Upper lobe of left lung (tissue), 6 donors: ENCODE results near the gene ZNF800. TPM values are rescaled to one million over a fixed set of nuclear protein-coding genes. Genes with fewer than 3 reads are reported as not detected.

Experiments used
- ATAC-seq, 2 donors: fragments of 200-7000 bp; cut with Tn5 transposase; one replicate each; pipeline ENCODE4 v1.9.1; 2022; ENCODE audit warnings: mild to moderate bottlenecking in 2 of 2, moderate library complexity in 2 of 2; ENCODE audit not compliant: low FRiP score in 2 of 2
- DNase-seq, 2 donors: peaks; one replicate each; pipeline ENCODE4 v3.0.0-alpha.2; 2019 to 2020
- H3K27ac ChIP-seq, 4 donors: fragments of 200-600 bp; sonication (generic); one replicate each; pipeline ENCODE4 v1.5.1; 2016 to 2019
- H3K27me3 ChIP-seq, 4 donors: fragments of 200-600 bp; sonication (generic); one replicate each; pipeline ENCODE4 v1.5.1; 2017 to 2019
- H3K36me3 ChIP-seq, 4 donors: fragments of 200-600 bp; sonication (generic); one replicate each; pipeline ENCODE4 v1.5.1; 2016 to 2019
- H3K4me1 ChIP-seq, 4 donors: fragments of 200-600 bp; sonication (generic); one replicate each; pipeline ENCODE4 v1.5.1; 2018 to 2019
- H3K4me3 ChIP-seq, 4 donors: fragments of 200-600 bp; sonication (generic); one replicate each; pipeline ENCODE4 v1.5.1; 2017 to 2019; ENCODE audit warnings: mild to moderate bottlenecking in 2 of 4, moderate library complexity in 1 of 4
- H3K9me3 ChIP-seq, 4 donors: fragments of 200-600 bp; sonication (generic); one replicate each; pipeline ENCODE4 v1.5.1; 2018 to 2019
- CTCF ChIP-seq, 6 experiments: fragments of 450-650 bp in 4 of 6; fragments of 200-600 bp in 2 of 6; sonication (generic) in 2 of 6; IDR thresholded peaks; one replicate each; pipeline ENCODE4 v1.5.1; 2016 to 2019; ENCODE audit warnings: antibody characterized with exemption in 6 of 6
- EP300 ChIP-seq, 4 donors: sonication (generic); formaldehyde crosslinking; IDR thresholded peaks; one replicate each; pipeline ENCODE4 v1.5.1; 2017; ENCODE audit warnings: antibody characterized with exemption in 4 of 4, control low read depth in 2 of 4
- POLR2A ChIP-seq, 4 donors: fragments of 450-650 bp; IDR thresholded peaks; one replicate each; pipeline ENCODE4 v1.5.1; 2016 to 2017; ENCODE audit warnings: antibody characterized with exemption in 4 of 4, mild to moderate bottlenecking in 2 of 4
- POLR2AphosphoS5 ChIP-seq, 2 donors: sonication (generic); formaldehyde crosslinking; IDR thresholded peaks; one replicate each; pipeline ENCODE4 v1.5.1; 2017; ENCODE audit warnings: antibody characterized with exemption in 2 of 2
- WGBS, 2 donors: methylation state at CpG; one replicate each; pipeline ENCODE4 v1.1.5; 2017 to 2018; 5-methylcytosine and 5-hydroxymethylcytosine counted together
- total RNA-seq, 6 donors: library from RNA; depleted of rRNA in 4 of 6; stranded (reverse); fragments of >200 nt in 4 of 6; gene quantifications; one replicate each; pipeline versions ENCODE4 v1.1.0 to v1.2.1, GENCODE V29; 2016 to 2021
- donor health status: DM: no; HTN: no; CAD: no; lungs with moderate emphysema.
- donor health status: DM: no; HTN: yes; CAD: no; lungs with severe emphysema.

Gene ZNF800
- 10 to 100 TPM; 30.8 to 45.6 (median 32.7) TPM for total RNA-seq

GRCh38 chr7:127392566-127393367 is at the start of gene ZNF800:
Gene ZNF800, minus strand, starts transcription at chr7:127392708. Its CDS starts 1,151 bp downstream, at chr7:127391557.
- peak; percentile 95 to 96 for DNase-seq
- Histone ChIP-seq H3K9me3 (no peaks in the 10 kb centered on the region), H3K4me1 (peaks cover 15 to 41% (median 27%) of the 10 kb centered on the region in 4 donors), H3K36me3 (peaks cover 0 to 26% (median 3%) of the 10 kb centered on the region in 4 donors), H3K27me3 (no peaks in the 10 kb centered on the region), H3K27ac (peak within 1 kb of the TSS; percentile 96 to 99 (median 98)), H3K4me3 (peak within 1 kb of the TSS; percentile 92 to 99 (median 95))
- peak in 1 of 4 donors; percentile 48 for TF ChIP-seq EP300 (IDR thresholded peaks at IDR 0.05)
- TF ChIP-seq POLR2A (IDR thresholded peaks at IDR 0.05), result peak; percentile 55 to 96 (median 92)
- peak; percentile 93 to 96 for TF ChIP-seq POLR2AphosphoS5 (IDR thresholded peaks at IDR 0.05)
- peak in 1 of 6 experiments; percentile 29 for TF ChIP-seq CTCF (IDR thresholded peaks at IDR 0.05)
- ATAC-seq, result peak; percentile 97 to 98
- 1% methylated on average over 15 to 59 of the region's 67 CpGs for WGBS, 2 donors

- no peak for DNase-seq
- H3K27ac ChIP-seq, result no peak overlapping the region
- TF ChIP-seq POLR2A (IDR thresholded peaks at IDR 0.05) (no peak), POLR2AphosphoS5 (IDR thresholded peaks at IDR 0.05) (no peak), CTCF (IDR thresholded peaks at IDR 0.05) (no peak), EP300 (IDR thresholded peaks at IDR 0.05) (no peak)
- no peaks in the 10 kb centered on the region for H3K36me3 ChIP-seq
- WGBS, 2 donors, result 96 to 100% methylated on average over 2 of the region's 2 CpGs
- no peak for ATAC-seq
- no peaks in the 10 kb centered on the region for H3K4me1 ChIP-seq
- H3K27me3 ChIP-seq, result no peaks in the 10 kb centered on the region
- no peak overlapping the region for H3K4me3 ChIP-seq
- peaks cover 0 to 3% (median 0%) of the 10 kb centered on the region in 4 donors for H3K9me3 ChIP-seq
Measured at GRCh38 chr7:127440206-127440605, 47.7 kb upstream of the ZNF800 start.

GRCh38 chr7:127438836-127439235 is 46.3 kb upstream of the ZNF800 start:
- no peaks in the 10 kb centered on the region for H3K9me3 ChIP-seq
- H3K27ac ChIP-seq, result no peak overlapping the region
- DNase-seq (no peak), ATAC-seq (no peak)
- H3K4me3 ChIP-seq, result no peak overlapping the region
- no peaks in the 10 kb centered on the region for H3K27me3 ChIP-seq
- 84 to 88% methylated on average over 2 of the region's 2 CpGs for WGBS, 2 donors
- no peaks in the 10 kb centered on the region for H3K36me3 ChIP-seq
- TF ChIP-seq POLR2A (IDR thresholded peaks at IDR 0.05) (no peak), EP300 (IDR thresholded peaks at IDR 0.05) (no peak), CTCF (IDR thresholded peaks at IDR 0.05) (no peak), POLR2AphosphoS5 (IDR thresholded peaks at IDR 0.05) (no peak)
- H3K4me1 ChIP-seq, result no peaks in the 10 kb centered on the region

- Histone ChIP-seq H3K4me3 (no peak overlapping the region), H3K36me3 (no peaks in the 10 kb centered on the region), H3K9me3 (no peaks in the 10 kb centered on the region), H3K4me1 (no peaks in the 10 kb centered on the region), H3K27ac (no peak overlapping the region), H3K27me3 (no peaks in the 10 kb centered on the region)
- ATAC-seq, result no peak
- no peak for DNase-seq
- WGBS, 2 donors, result 66 to 86% methylated on average over 2 of the region's 2 CpGs
- TF ChIP-seq EP300 (IDR thresholded peaks at IDR 0.05) (no peak), POLR2A (IDR thresholded peaks at IDR 0.05) (no peak), CTCF (IDR thresholded peaks at IDR 0.05) (no peak), POLR2AphosphoS5 (IDR thresholded peaks at IDR 0.05) (no peak)
Measured at GRCh38 chr7:127437837-127438236, 45.3 kb upstream of the ZNF800 start.
